Melanocyte of skin (primary cell): Measurements from ENCODE around the gene CLDN25. TPM values are rescaled to one million over a fixed set of nuclear protein-coding genes. Genes with fewer than 3 reads are reported as not detected.

Experiments
- small RNA-seq, 2 donors: library from RNA; depleted of rRNA; stranded (forward); fragments of <200 nt; gene quantifications; one replicate each; pipeline ENCODE3, GENCODE V24; 2012
- total RNA-seq, 2 donors: library from RNA; depleted of rRNA; stranded (reverse); fragments of >200 nt; gene quantifications; 2 replicates each; pipeline ENCODE4 v1.2.3, GENCODE V29; 2012

Gene CLDN25
- total RNA-seq = not detected

DNA sequence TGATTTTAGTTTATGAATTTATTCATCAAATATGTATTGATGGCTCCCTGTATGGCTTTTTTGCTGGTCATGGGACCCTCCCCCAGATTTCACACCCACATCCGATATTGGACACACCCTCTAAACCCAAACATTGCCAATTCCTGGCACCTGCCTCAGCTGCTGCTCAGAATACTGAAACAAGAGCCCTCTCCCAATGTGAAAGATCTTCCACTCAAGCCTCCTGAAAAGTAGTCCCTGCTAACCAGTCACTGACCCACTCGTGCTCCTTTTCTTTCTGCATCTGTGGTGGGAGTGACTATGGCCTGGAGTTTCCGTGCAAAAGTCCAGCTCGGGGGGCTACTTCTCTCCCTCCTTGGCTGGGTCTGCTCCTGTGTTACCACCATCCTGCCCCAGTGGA, at the start of gene CLDN25:
Gene CLDN25 (plus strand): TSS at position 301 of the 400 bp plus-strand sequence. CDS start 0 bp downstream, at position 301.

DNA sequence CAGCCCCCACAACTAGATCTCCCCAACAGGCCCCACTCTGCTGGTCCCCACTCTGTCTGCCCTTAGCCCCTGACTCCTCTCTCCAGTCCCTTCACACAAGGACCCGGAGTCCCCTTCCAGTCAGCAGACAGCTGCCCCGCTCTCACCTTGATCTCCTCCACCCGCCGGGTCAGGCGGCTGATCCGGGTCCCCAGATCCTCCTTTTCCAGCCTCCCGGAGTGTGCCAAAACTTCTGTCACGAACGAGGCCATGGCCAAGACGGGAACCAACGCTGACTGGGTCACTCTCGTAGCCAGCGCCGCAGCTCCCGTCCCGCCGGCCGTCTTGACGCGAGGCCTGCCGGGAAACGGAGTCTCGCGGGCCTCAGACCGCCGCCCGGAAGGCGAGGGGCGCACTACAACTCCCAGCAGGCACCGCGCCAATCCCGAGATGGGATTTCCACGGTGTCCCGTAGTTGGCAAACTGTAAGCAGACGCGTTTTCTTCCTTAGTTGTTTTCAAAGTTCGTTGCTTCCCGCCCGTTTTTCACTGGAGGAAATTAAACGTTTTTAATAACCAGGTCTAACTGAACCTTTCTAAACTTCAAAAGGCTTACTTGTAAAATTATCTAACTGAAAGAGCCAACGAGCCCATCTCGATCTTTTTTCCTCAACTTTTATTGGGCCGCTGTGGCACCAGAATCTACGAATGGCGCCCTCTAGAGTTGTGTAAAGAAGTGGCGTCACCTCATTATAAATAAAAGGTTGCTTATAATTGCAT, 6.0 kb upstream of the CLDN25 start, which contains the start of gene ZW10:
Gene ZW10 (minus strand): TSS at position 277 of the 758 bp plus-strand sequence. CDS start 26 bp downstream, at position 251.

Small RNA genes lying within 50 kb of the gene (small RNA-seq; reads per million reads assigned to genes)
- gene LRRC37A13P (0 reads per million in 2 donors), gene RPS29P19 (0 reads per million in 2 donors)

Other genes starting within 250 kb of the CLDN25 start
- gene TMPRSS5, start 73.5 kb upstream of the CLDN25 start, total RNA-seq = 10 to 100 TPM in 1 of 2 donors, 1 to 10 TPM in 1; 10.0 to 33.7 TPM
- gene ZW10, start 6.1 kb upstream of the CLDN25 start, total RNA-seq = 10 to 100 TPM; 21.0 to 26.6 TPM
- gene USP28, start 95.8 kb downstream of the CLDN25 start, total RNA-seq = 10 to 100 TPM; 25.1 to 38.0 TPM
- gene HTR3B, start 125.0 kb downstream of the CLDN25 start, total RNA-seq = not detected
- gene HTR3A, start 195.3 kb downstream of the CLDN25 start, total RNA-seq = not detected